UCSD-AML1 (cell line): Measurements from ENCODE around the gene KAZN.

Experiments
- DNase-seq: peaks from one replicate; lab custom pipeline; 2025; ENCODE audit not compliant: unreplicated experiment; lab: John Stamatoyannopoulos, UW

Gene KAZN

DNA sequence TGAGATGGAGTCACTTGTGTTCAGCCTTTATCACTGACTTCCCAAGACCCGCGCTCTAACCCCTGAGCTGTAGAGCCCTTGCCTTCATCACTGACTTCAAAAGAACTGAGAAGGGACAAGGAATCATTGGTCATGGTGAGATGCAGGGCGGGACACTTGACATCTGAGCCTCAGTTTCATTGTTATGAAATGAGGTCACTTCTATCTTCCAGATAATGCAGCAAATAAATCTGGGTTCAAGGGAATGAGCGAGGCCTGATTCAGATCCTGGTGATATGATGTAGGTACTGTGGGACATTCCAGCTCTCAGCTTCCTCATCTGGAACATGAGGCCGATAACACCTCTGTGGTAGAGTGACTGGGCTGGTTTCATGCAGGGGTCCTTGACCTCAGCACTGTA lies 13.8 kb downstream of the KAZN start:
- DNase-seq, result no peak

DNA sequence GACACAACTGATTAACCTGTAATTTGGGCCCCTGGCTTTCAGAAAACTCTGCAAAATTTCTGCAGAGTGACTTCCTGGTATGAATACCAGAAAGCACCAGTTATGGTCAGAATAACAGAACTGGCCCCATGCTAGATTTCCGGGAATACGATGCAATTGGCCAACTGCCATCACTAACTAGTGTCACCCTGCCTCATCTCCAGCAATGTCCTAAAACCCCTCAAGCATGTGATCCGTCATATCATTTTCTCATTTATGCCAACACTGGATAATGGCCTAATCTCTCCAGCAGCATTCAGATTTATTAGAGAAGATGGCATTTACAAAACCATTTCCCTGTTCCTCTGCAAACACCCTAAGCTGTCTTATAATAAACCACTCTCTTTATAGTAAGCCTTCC lies 15.4 kb downstream of the KAZN start:
- DNase-seq, result no peak

DNA sequence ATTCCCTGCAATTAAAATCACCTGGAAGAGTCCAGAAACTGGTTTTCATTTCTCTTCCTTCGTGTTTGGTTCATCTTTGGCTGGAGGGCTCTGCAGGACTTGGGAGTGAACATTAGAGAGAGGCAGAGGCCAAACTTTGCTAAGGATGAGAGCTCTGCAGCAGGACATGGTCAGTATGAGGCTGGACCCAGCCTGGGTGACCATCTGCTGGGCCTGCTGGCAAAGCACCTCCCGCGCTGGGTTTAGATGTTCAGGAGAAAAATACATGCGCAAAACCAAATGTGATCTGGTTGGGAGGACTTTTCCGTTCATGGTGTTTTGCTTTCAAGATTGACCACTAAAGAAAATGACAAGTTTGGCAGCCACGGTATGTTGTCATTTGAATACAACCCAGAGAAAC lies 15.9 kb downstream of the KAZN start:
- DNase-seq, result no peak

DNA sequence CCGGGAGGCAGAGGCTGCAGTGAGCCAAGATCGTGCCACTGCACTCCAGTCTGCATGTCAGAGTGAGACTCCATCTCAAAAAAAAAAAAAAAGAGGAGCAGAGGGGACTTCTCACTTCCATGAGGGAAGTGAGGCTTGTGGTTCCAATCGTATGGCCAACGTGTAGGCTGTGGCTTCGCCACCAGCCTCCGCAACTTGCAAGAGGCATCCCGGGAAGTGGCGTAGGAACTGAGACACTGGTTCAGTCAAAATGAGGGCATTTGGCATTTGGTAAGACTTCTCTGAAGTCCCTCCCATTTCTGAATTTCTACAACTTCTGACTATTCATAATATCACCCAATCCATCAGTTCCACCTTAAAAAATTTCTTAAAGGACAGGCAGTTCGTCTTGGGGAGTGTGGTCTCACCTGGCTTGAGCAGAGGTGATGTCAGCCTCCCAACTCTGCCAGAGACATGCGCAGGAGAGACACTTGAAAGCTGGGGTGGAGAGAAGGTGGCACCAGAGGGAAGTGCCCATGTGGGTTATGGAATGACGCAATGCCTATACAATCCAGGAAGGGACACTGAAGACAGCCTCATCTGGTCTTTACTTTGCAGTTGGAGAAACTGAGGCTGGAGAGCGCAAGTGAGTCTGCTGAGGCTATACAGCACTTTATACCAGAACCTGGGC lies 17.2 kb downstream of the KAZN start:
- no peak for DNase-seq

DNA sequence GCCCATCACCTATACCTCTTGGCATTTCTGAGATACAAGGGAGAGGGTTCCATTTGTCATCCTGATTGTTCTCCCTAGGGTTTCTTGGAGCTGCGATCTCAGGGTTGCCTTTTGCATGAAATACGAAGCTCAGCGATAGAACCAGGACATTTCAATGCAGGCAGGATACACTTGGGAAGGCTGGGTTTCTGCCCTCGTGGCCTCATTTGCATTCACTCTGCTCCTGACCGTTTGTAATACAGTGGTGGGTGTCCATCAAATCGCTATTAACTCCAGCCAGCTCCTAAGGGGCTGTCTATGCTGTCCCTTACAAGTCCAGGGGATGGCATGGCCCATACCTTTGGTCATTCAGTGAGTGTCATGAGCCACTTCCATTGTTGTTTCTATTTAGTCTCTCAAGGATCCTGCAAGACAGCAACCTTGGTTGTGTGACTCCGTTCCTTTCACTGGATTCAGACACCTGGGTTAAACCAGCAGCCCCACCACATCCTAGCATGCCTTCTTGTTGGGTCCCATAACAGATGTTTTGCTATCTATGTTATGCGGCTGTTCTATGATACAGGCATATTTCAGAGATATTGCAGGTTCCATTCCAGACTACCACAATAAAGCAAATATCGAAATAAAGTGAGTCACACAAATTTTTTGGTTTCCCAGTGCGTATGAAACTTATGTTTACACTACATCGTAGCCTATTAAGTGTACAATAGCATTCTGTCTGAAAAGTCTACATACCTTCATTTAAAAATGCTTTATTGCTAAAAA lies 18.3 kb downstream of the KAZN start:
- DNase-seq, result no peak

DNA sequence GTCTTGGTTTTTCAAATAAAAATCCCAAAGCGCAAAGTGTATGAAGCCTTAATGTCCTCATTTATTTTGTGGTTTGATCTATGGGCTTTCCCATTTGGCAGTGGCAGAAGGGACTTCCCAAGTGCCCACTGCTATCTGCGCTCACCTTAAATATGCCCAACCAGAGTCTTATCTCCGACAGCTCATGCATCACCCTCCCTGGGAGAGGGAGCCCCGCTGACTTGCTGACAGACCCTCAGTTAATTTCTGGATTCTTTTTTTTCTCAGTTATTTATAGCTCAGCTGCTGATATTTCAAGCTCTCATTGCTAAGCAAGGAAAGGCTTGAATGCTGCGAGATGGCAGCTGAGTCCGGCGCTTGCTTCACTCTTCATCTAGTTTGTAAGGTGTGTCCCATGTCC lies 19.3 kb downstream of the KAZN start:
- no peak for DNase-seq

DNA sequence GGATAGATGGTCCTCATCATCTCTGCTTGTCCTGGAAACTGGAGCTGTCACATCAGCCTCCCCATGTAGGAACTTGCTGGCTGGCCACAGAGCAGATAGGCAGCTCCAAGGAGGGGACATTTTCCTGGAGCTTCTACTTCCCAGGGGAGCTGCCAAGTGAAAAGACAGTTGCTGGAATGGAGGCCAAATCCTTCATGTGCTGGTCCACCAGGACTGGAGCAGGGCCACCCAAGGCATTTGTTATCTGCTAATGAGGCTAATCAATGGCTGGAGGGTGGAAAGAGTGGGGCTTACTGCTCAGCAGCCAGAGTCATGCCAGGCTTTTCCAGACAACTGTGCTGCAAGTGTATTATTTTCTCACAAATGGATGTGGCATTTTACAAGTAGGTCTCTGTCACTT lies 22.5 kb downstream of the KAZN start:
- DNase-seq, result no peak

DNA sequence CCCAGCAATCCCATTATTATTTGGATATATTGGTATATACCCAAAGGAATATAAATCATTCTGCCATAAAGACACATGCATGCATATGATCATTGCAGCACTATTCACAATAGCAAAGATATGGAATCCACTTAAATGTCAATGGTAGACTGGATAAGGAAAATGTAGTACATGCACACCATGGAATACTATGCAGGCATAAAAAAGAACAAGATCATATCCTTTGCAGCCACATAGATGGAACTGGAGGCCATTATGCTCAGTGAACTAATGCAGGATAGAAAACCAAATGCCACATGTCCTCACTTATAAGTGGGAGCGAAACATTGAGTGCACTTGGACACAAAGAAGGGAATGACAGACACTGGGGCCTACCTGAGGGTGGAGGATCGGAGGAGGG lies 24.6 kb downstream of the KAZN start:
- DNase-seq, result no peak

DNA sequence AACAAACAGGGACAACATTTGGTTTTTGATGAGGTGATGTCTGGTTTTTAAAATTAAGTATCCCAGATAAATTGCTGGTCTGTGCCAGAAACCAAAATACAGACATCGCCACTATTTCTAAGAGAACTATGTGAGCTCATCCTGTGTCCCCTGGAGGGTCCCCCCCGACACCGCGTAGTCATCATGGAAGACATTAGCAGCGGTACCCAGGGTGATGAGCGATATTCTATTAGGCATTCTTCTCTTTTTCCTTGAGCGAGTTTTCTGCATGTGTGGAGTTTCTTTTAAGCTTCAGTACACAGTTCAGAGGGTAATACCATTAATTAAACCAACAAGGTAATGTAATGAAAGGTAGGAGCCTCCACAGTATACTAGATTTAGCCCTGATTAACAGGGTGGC lies 26.5 kb downstream of the KAZN start:
- DNase-seq, result no peak

DNA sequence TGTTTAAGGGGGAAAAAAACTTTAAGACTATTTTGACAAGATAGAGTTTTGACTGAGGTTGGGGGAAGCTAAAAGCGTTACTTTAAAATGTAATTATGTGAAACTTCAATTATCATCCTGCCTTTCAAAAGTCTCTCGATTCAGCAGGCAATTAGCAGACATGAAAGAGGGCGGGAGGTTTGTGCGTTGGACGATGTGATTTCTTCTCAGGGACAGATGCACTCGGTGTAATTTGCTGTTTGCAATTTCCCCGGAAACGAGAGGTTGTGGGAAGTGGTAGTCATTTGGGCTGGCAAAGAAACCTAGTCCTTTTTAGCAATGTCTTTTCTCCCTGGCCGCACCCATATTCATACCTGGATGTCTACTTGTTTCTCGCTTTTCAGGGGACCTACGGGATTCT lies 27.1 kb downstream of the KAZN start:
- DNase-seq, result no peak

DNA sequence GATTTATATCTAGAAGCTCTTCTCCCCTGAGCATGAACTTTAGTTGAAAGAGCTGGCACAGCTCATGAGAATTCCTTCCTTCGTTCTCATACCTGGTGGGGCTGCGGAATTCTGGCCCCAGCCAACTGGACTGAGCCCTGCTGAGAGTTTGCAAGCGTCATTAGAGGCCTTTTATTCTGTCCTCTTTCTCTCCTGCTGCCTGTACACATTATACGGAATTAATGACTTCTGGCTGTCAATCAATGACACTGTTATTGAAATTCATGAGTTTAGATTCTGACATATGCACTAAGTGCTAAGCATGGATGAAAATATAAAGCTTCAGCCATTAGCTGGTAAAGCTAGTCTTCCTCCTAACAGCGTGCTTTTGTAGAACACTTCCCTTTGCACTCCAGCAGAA lies 27.5 kb downstream of the KAZN start:
- DNase-seq, result no peak

DNA sequence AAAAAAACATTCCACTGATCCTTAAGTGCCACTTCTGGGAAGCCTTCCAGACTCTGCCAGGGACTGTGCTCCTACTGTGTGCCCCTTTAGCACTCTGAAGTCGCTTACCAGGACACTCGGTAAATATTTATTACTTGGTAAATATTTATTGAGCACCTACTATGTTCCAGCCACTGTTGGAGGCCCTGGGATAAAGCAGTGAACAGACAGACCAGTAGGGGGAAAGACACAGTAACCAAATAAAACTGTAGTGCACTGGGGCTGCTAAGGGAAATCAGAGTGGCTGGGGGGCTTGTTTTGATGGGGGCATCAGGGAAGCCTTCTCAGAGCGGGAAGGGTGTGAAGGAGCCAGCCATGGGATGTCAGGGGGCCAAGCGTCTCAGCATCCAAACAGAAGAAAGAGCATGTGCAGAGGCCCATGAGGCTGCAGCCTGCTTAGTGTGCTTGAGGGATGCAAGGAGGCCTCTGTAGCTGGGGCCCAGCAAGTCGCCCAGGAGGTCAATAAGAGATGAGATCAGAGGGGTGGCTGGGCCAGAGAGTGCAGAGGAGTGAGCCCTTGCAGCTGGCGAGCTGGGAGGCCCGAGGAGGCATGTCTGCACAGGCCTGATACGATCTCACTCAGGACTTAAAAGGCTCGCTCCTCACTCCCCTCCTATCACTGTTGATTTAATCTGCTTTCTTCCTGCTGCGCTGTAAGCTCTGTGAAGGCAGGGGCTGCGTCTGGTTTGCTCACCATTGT lies 28.6 kb downstream of the KAZN start:
- no peak for DNase-seq

DNA sequence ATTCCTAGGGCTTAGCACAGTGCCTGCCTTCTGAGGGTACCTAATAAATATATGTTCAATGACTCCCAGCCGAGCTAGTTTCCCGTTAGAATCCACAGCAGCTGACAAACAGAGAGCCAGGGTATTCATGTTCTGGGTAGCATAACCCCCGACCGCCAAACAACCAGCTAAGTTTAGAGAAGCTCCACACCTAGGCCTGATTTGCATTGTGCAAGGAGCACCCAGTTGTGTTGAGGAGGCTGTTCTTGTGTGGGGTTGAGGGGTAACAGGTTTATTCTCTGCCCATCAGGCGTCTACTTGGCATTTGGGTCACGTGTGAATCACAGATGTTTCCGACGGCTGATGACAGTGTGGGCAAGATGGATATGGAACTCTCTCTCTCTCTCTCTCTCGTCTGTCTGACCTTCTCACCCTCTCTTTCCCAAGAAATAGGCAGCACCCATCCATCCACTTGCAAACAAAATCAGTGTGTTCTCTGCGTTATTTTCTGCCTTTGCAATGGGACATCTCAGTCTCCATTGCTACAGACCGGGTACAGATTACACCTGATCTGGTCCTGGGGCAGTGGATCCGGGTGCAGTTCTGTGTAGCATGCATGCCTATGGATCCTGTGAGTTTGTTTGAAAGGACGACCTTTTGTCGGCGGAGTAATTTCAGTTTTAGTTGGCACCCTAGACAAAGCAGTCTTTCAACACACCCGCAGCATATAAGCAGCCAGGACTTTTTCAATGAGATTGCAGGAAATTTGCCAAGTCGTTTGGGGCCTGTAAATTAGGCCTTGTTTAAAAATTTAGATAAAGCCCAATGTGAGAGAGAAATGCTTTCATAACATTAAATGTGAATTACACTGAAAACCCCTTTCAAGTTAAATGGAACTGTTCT lies 29.4 kb downstream of the KAZN start:
- DNase-seq, result no peak

DNA sequence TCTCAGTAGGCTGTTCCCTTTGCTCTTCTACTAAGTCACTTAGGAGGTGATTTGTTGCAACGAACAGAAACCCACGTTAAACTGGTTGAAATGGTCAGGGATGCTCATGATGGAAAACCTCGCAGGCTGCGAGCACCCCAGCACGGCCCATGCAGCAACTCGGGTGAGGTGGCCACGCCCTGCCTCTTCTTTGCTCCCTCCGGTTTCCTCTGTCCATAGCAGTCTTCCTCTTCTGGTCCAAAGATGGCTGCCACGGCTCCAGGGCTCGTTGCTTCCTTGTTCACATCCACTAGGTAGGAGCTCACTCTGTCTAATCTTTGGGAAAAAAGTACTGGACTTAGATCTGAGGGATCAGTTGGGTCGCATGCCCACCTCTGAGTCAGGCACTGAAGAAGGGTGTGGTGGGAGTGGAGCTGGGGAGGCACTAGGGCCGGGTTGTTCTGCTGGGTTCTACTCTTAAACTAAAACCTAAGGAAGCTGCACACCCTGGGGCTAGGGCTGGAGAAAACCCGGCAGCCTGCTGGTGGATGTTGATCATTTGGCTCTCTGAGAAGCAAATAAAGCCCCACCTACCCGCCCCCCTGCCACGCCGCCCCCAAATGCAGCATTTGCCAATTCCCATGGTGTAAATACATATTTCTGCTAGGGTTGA lies 31.0 kb downstream of the KAZN start:
- DNase-seq, result no peak

DNA sequence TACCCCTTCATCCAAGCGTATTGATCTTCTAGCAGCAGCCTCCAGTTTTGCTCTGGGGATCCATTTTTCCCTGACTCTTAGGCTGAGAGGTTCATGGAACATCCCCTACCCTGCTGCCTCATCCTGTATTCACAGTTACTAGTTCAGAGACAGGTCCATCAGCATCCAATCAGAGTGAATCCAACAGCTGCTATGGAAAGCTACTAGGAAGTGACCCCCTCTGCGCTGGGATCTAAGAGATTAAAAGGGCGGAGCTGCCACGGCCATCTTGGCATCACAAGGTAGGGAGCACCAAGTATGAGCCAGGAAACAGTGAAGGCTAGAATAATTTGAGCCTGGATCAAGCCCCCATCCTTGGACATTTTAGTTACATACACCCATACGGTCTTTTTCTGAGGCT lies 32.5 kb downstream of the KAZN start:
- DNase-seq, result no peak

DNA sequence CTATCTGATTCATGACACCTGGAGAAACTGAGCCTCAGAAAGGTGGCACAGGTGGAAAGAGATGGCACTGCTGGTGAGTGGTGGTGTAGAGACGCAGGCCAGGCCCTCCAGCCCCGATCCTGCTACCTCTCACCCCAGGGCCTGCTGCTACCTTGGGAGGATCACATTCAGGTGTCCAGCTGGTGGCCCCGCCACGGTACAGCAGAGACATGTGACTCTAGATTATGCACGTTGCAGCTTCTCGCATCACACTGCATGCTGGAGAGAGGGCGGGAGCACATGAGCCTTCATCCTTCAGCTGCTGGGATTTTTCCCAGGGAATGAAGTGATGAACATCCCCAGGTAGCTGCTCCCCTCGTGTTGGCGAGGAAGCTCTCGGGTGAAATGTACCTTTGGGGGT lies 32.9 kb downstream of the KAZN start:
- no peak for DNase-seq

DNA sequence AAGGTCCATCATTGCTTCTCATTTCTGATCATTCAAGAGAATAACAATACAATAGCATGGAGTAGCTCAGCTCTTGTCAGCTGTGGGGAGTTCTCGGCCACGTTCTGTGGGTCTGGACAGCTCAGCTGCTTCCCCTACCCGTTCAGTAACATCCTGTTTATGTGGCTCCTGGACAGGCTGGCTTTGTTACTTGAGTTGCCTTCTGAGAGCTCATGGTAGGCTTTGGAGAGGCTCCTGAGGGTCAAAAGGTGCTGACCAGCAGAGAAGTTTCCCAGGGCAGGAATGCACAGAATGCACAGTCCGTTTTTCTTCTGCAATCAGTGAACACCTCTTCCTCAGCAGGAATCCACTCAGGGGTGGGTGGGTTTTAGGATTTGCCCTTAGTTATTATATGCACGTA lies 36.0 kb downstream of the KAZN start:
- DNase-seq, result no peak

DNA sequence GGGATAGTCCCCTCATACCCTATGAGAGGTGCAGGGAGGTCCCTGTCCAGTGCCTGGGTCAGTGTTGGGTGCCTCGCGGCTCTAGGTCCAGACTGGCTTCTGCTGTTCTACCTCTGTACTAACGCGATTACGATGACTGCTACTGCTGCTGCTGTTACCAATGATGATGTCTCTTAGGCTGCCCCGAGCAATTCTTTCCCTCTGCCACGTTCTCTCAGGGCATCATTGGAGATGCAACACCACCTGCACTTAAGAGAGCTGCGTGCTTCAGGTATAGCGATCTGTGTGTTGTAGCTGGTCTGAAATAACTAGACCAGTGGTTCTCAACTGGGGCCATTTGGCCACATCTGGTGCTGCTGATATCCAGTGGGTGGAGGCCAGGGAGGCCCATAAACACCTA lies 36.9 kb downstream of the KAZN start:
- no peak for DNase-seq

DNA sequence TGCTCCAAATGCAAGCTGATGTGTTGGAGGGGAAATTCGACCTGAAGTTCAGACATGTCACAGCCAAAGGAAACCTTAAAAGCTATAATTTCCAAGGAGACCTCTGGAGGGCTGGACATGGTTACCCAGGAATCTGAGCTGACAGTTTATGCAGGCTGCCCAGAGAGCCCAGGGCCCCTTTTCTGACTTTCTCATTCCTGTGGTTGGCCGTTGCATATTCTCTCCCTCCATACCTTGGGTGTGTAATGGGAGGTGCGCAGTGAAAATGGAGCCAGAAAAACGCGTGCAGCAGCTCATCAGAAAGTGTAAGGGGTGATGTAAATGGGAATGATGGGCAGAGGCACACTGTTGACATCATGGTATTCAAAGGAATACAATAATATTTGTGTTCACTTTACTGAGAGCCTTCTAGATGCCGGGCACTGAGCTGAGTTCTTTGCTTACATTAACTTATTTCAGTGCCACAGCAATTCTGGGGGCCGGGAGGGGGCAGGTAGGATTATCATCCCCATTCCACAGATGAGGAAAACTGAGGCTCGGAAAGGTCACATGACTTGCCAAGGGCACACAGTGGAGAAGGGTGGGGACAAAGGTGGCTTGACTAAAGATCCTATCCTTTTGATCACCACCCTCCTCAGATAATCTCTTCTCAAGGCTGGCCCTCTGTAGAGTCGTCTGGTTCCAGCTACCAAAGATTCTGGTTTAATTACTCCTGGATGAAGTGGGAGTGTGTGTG lies 38.6 kb downstream of the KAZN start:
- no peak for DNase-seq
